ENCODE data around the gene ITGAX.

GRCh38 chr16:31400191-31400590, 45.2 kb downstream of the ITGAX start:
- TF ChIP-seq CTCF (conservative IDR thresholded peaks at IDR 0.05; ENCODE audit: low read length) (no peak), EZH2phosphoT487 (IDR thresholded peaks at IDR 0.05; ENCODE audit: borderline replicate concordance) (no peak; the same call in 1 of the 2 replicates)
